ENCODE data around the gene ALDH1A1.

ALDH1A1 gene

DNA sequence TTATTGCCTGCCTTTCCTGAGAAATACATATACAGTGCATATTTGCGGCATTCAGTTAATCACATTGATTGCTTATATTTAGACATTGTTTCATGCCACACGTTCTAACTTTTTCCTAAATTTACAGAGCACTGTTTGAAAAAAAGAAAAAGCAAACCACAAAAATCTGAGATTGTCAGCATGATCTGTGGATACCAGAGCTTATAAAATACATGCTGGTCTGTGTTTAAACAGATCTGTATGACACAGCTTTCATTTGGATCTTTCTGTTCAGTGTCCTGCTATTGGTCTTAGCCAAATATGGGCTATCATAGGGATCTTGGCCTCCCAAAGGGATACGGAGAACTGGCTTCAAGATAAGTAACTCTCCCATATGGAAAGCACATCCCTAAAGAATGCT lies 20.2 kb downstream of the ALDH1A1 start:
- Histone ChIP-seq H3K27me3 (replicated peaks; ENCODE audit: control insufficient read depth, insufficient read depth, low read length) (no peaks in the 10 kb centered on the region), H3K4me3 (replicated peaks; ENCODE audit: low read depth, low read length) (no peak overlapping the region), H3K36me3 (ENCODE audit: control insufficient read depth, insufficient read depth, low read length) (no peaks in the 10 kb centered on the region)
- DNase-seq (ENCODE audit: extremely low read depth, insufficient read length): no peak
- TF ChIP-seq, protein P1, sequence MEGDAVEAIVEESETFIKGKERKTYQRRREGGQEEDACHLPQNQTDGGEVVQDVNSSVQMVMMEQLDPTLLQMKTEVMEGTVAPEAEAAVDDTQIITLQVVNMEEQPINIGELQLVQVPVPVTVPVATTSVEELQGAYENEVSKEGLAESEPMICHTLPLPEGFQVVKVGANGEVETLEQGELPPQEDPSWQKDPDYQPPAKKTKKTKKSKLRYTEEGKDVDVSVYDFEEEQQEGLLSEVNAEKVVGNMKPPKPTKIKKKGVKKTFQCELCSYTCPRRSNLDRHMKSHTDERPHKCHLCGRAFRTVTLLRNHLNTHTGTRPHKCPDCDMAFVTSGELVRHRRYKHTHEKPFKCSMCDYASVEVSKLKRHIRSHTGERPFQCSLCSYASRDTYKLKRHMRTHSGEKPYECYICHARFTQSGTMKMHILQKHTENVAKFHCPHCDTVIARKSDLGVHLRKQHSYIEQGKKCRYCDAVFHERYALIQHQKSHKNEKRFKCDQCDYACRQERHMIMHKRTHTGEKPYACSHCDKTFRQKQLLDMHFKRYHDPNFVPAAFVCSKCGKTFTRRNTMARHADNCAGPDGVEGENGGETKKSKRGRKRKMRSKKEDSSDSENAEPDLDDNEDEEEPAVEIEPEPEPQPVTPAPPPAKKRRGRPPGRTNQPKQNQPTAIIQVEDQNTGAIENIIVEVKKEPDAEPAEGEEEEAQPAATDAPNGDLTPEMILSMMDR (IDR thresholded peaks at IDR 0.05; ENCODE audit: insufficient read depth, low read length, poor library complexity, severe bottlenecking): no peak

DNA sequence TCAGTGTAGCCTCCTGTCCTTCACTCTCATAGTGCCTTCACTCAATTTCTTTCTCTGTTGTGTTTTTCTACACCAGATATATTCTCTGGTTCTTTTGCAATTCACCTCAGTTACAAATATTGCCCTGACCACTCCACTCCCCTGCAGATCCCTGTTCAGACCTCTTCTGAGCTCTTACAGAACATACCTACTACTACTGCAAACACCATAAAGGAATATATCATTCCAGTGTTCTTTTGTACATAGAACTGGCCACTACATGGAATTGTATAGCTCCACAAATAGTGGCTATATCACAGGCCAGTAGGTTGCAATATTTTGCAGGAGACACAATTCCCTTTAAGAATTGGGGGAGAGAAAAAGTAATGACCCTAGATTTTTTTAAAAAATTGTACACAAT lies 21.0 kb downstream of the ALDH1A1 start:
- Histone ChIP-seq H3K36me3 (ENCODE audit: control insufficient read depth, insufficient read depth, low read length) (no peaks in the 10 kb centered on the region), H3K27me3 (replicated peaks; ENCODE audit: control insufficient read depth, insufficient read depth, low read length) (no peaks in the 10 kb centered on the region), H3K4me3 (replicated peaks; ENCODE audit: low read depth, low read length) (no peak overlapping the region)
- no peak for DNase-seq (ENCODE audit: extremely low read depth, insufficient read length)
- TF ChIP-seq, protein P1 (IDR thresholded peaks at IDR 0.05; ENCODE audit: insufficient read depth, low read length, poor library complexity, severe bottlenecking): no peak

DNA sequence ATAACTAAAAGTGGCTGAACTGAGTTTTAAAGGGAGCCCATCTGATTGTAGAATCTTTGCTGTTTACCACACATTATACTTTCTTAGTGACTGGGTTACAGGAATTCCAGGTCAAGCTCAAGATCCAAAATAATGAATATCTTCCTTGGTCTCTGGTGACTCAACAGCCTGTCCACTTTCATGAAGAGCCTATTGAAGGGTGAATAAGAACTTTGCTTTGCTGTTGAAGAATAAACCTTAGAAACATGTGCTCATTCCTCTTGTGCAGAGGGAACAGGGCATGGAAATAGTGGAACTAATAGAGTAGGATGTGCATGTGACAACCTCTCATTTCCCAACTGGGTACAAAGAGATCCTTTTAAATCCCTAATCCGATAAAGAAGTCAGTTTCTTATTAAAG lies 21.4 kb downstream of the ALDH1A1 start:
- H3K4me3 ChIP-seq (replicated peaks; ENCODE audit: low read depth, low read length): no peak overlapping the region
- H3K36me3 ChIP-seq (ENCODE audit: control insufficient read depth, insufficient read depth, low read length): no peaks in the 10 kb centered on the region
- no peak for DNase-seq (ENCODE audit: extremely low read depth, insufficient read length)
- no peaks in the 10 kb centered on the region for H3K27me3 ChIP-seq (replicated peaks; ENCODE audit: control insufficient read depth, insufficient read depth, low read length)
- TF ChIP-seq, protein P1 (IDR thresholded peaks at IDR 0.05; ENCODE audit: insufficient read depth, low read length, poor library complexity, severe bottlenecking): no peak

DNA sequence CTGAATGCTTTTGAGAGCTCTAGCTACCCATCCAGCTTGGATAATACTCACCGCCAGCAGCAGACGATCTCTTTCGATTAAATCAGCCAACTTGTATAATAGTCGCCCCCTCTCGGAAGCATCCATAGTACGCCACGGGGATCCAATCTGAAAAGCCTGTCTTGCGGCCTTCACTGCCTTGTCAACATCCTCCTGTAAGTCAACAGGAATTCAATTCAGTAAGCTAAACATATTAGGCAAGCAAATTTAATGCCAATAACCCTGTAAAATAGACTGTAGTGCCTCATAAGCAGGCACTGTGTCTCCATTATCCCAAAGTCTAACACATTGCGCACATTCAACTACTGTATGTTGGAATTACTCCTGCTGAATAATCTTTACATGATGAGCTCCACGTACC lies 22.0 kb downstream of the ALDH1A1 start:
- TF ChIP-seq, protein P1 (IDR thresholded peaks at IDR 0.05; ENCODE audit: insufficient read depth, low read length, poor library complexity, severe bottlenecking): no peak
- no peaks in the 10 kb centered on the region for H3K36me3 ChIP-seq (ENCODE audit: control insufficient read depth, insufficient read depth, low read length)
- no peak overlapping the region for H3K4me3 ChIP-seq (replicated peaks; ENCODE audit: low read depth, low read length)
- DNase-seq (ENCODE audit: extremely low read depth, insufficient read length): no peak
- no peaks in the 10 kb centered on the region for H3K27me3 ChIP-seq (replicated peaks; ENCODE audit: control insufficient read depth, insufficient read depth, low read length)

DNA sequence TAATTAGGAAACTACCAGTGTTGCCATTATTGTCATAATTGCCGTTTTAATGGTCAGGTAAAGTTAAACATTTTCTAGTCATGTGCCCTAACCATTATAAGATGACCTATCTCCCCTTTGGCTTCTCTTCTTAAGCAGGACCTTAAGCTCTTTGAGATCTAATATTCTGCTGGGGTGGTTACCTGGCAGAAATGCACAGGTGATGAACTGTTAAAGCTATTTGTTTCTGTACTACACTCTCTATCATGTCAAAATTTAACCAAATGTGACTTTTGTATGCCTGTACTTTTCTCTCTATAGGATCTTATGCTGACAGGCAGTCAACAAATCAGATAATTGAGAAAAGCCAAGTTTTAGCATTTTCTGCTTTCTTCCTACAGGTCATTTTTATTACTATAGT lies 23.3 kb downstream of the ALDH1A1 start:
- TF ChIP-seq, protein P1 (IDR thresholded peaks at IDR 0.05; ENCODE audit: insufficient read depth, low read length, poor library complexity, severe bottlenecking): no peak
- no peak overlapping the region for H3K4me3 ChIP-seq (replicated peaks; ENCODE audit: low read depth, low read length)
- no peaks in the 10 kb centered on the region for H3K27me3 ChIP-seq (replicated peaks; ENCODE audit: control insufficient read depth, insufficient read depth, low read length)
- no peaks in the 10 kb centered on the region for H3K36me3 ChIP-seq (ENCODE audit: control insufficient read depth, insufficient read depth, low read length)
- no peak for DNase-seq (ENCODE audit: extremely low read depth, insufficient read length)

DNA sequence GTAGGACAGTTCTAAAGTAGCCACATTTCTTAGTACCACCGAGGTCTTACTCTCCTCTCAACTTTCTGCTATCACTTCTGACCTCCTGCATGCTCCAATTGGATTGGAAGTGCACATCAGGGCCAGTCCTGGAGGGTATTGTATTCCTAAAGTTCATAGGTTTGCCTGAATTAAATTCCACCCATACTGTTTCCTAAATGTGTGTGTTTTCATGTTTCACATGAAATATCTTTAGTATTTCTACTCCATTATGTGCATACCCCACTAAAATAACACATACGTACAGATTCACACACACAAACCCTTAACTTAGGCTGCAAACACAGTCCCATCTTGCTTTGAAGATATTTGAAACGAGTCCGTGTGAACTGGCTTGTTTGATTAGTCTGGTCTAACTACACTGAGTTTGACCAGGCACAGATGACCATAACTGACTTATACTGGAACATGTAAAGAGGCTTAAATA lies 24.8 kb downstream of the ALDH1A1 start:
- no peak for DNase-seq (ENCODE audit: extremely low read depth, insufficient read length)
- no peaks in the 10 kb centered on the region for H3K27me3 ChIP-seq (replicated peaks; ENCODE audit: control insufficient read depth, insufficient read depth, low read length)
- no peak overlapping the region for H3K4me3 ChIP-seq (replicated peaks; ENCODE audit: low read depth, low read length)
- no peaks in the 10 kb centered on the region for H3K36me3 ChIP-seq (ENCODE audit: control insufficient read depth, insufficient read depth, low read length)
- TF ChIP-seq, protein P1 (IDR thresholded peaks at IDR 0.05; ENCODE audit: insufficient read depth, low read length, poor library complexity, severe bottlenecking): no peak
